Heart left ventricle (tissue), 13 donors: ENCODE data around the gene ZNF563.

Source experiments
- CTCF ChIP-seq, 12 donors: fragments of 200-600 bp; sonication (generic) in 4 of 12; IDR thresholded peaks; one replicate each; pipeline versions ENCODE4 v1.5.0 to v1.8.0; 2018 to 2022; ENCODE audit warnings: antibody characterized with exemption in 12 of 12, mild to moderate bottlenecking in 5 of 12
- POLR2A ChIP-seq, 2 donors: fragments of 450-650 bp; IDR thresholded peaks; one replicate each; pipeline ENCODE4 v1.6.1; 2017; ENCODE audit warnings: antibody characterized with exemption in 2 of 2, mild to moderate bottlenecking in 2 of 2, moderate library complexity in 2 of 2
- donor health status: ischemic (EF 13 %, LVEDD 7.1; RV severe dilation, severe dysfunction).
- donor health status: DM: no; HTN: yes; CAD: no.
- donor health status: DM: no; HTN: no; CAD: no.
- donor health status: ischemic (EF 25% LVEDD 6.9; RV normal size, moderate dysfunction).
- donor health status: ischemic (EF 25% LVEDD 5.7; RV mildly dilated, moderate dysfunction).
- donor health status: ischemic (EF 35%, LVEDD 5.7; RV mildly dilated, moderate dysfunction).
- donor health status: nonischemic (EF 11% LVEDD 7.7; RV severe dilation, severe dysfunction).
- donor health status: DM: yes; HTN: yes; CAD: no.
- donor health status: PGD.
- donor health status: ischemic (EF 29% LVEDD 5.4; RV normal size, mild dysfunction).
- donor health status: nonischemic (EF 23%, LVEDD 6.1; RV moderate dilation, normal function).

- TF ChIP-seq CTCF (IDR thresholded peaks at IDR 0.05) = no peak
- TF ChIP-seq POLR2A (IDR thresholded peaks at IDR 0.05) = peak; percentile 46 to 95
Measured at GRCh38 chr19:12333162-12334159, at the start of gene ZNF563.
